ENCODE measurements around the gene PLAGL2.

GRCh38 chr20:32244150-32244823 is 36.7 kb upstream of the PLAGL2 start:
- TF ChIP-seq CEBPZ (IDR thresholded peaks at IDR 0.05; ENCODE audit: borderline replicate concordance, low read depth, low read length) = no peak
- no peak for TF ChIP-seq CTCF (IDR thresholded peaks at IDR 0.05 in 2 of 3, conservative IDR thresholded peaks at IDR 0.05 in 1 of 3; ENCODE audit: insufficient read depth in 2 of 3, low read depth in 1 of 3, low read length in 3 of 3)
- TF ChIP-seq ZNF274 (IDR thresholded peaks at IDR 0.05; ENCODE audit: borderline replicate concordance, low read depth, low read length) = no peak
- TF ChIP-seq BRF2 (IDR thresholded peaks at IDR 0.05; ENCODE audit: borderline replicate concordance, insufficient read depth, insufficient read length) = no peak
- TF ChIP-seq ETV1 (tag; conservative IDR thresholded peaks at IDR 0.05; ENCODE audit: low read depth) = no peak
- TF ChIP-seq NFIC (IDR thresholded peaks at IDR 0.05) = no peak
- no peak for TF ChIP-seq POLR2A (conservative IDR thresholded peaks at IDR 0.05)
- no peak for TF ChIP-seq ZNF644 (tag; IDR thresholded peaks at IDR 0.05; ENCODE audit: low read depth)
- TF ChIP-seq CREB5 (CRISPR knock-in tag; IDR thresholded peaks at IDR 0.05) = no peak
- no peak for TF ChIP-seq EZH2 (IDR thresholded peaks at IDR 0.05; ENCODE audit: borderline replicate concordance, low read depth, low read length)
- TF ChIP-seq CEBPB (tag; IDR thresholded peaks at IDR 0.05) = no peak
- TF ChIP-seq KDM1A (IDR thresholded peaks at IDR 0.05) = no peak
- TF ChIP-seq KLF10 (CRISPR knock-in tag; IDR thresholded peaks at IDR 0.05) = no peak
